NOMO-1 (cell line): ENCODE results near the gene ZNF878.

Source experiments
- DNase-seq, 2 experiments: peaks; one replicate each; lab custom pipeline; 2025; ENCODE audit not compliant: unreplicated experiment in 2 of 2; lab: John Stamatoyannopoulos, UW

ZNF878 gene

GRCh38 chr19:12035220-12036172 lies 17.3 kb downstream of the ZNF878 start, which contains the start of gene ZNF433:
Gene ZNF433, minus strand, starts transcription at chr19:12035679. Its CDS starts 140 bp downstream, at chr19:12035539.
- DNase-seq, result no peak

GRCh38 chr19:12034620-12035019 lies 18.1 kb downstream of the ZNF878 start:
- DNase-seq, result no peak

GRCh38 chr19:12034198-12034597 lies 18.6 kb downstream of the ZNF878 start:
- DNase-seq, result no peak

GRCh38 chr19:12015753-12016116 lies 37.0 kb downstream of the ZNF878 start:
- DNase-seq, result no peak

- no peak for DNase-seq
Observed at GRCh38 chr19:12015015-12015752, 37.6 kb downstream of the ZNF878 start.

GRCh38 chr19:12000152-12000981 lies 52.4 kb downstream of the ZNF878 start:
- DNase-seq, result no peak

- no peak for DNase-seq
Observed at GRCh38 chr19:11995174-11995573, 57.6 kb downstream of the ZNF878 start.
